Bronchial epithelial cell (primary cell): Measurements from ENCODE around the gene PRKAG2. TPM values are rescaled to one million over a fixed set of nuclear protein-coding genes. Genes with fewer than 3 reads are reported as not detected.

Source experiments
- DNase-seq: peaks from one replicate; pipeline ENCODE4 v3.0.0-alpha.2; 2010; ENCODE audit warnings: low read depth
- FAIRE-seq: peaks from 2 replicates; lab custom pipeline; 2011; peaks lifted over from hg19 to GRCh38; lab: Jason Lieb, UNC
- H3K27me3 ChIP-seq: 2 replicates; pipeline ENCODE4 v1.5.1; 2011; ENCODE audit warnings: low read length; ENCODE audit not compliant: control insufficient read depth, insufficient read depth
- H3K36me3 ChIP-seq: 2 replicates; pipeline ENCODE4 v1.5.1; 2011; ENCODE audit warnings: low read length; ENCODE audit not compliant: control insufficient read depth, insufficient read depth
- H3K4me3 ChIP-seq: 2 replicates; pipeline ENCODE4 v1.5.1; 2011; ENCODE audit warnings: mild to moderate bottlenecking, low read depth, low read length, control low read depth
- total RNA-seq: library from RNA; depleted of rRNA; stranded (reverse); fragments of >200 nt; gene quantifications from 2 replicates; pipeline ENCODE4 v1.2.1, GENCODE V29; 2014
- TF ChIP-seq, protein P1 (sequence below): IDR thresholded peaks from 2 replicates; pipeline ENCODE4 v1.5.1; 2011; ENCODE audit warnings: mild to moderate bottlenecking, moderate library complexity, low read length, control low read depth, inconsistent platforms; ENCODE audit not compliant: insufficient read depth, severe bottlenecking

PRKAG2 gene
- total RNA-seq, 1 donor from 2014 or later, result 24.5 TPM

DNA sequence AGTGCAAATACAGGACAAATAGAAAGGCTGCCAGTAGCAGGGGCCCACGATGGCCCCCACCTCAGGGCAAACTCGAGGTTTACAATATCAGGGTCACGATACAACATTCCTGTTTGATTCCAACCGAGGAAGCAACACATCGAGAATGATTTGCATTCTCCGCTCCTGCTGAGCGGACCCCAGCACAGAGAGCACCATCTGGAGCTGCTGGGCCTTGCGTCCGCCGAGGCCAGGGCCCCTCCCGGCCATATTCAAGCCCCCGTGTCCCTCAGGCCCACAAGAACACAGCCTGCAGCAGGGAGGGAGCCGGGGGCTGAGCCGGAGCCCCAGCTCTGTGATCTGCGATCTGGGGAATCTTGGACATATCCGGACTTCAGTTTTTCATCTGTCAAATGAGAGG, 84.3 kb downstream of the PRKAG2 start:
- H3K36me3 ChIP-seq, result no peaks in the 10 kb centered on the region
- DNase-seq (no peak), FAIRE-seq (no peak)
- no peak overlapping the region for H3K4me3 ChIP-seq
- TF ChIP-seq, protein P1, sequence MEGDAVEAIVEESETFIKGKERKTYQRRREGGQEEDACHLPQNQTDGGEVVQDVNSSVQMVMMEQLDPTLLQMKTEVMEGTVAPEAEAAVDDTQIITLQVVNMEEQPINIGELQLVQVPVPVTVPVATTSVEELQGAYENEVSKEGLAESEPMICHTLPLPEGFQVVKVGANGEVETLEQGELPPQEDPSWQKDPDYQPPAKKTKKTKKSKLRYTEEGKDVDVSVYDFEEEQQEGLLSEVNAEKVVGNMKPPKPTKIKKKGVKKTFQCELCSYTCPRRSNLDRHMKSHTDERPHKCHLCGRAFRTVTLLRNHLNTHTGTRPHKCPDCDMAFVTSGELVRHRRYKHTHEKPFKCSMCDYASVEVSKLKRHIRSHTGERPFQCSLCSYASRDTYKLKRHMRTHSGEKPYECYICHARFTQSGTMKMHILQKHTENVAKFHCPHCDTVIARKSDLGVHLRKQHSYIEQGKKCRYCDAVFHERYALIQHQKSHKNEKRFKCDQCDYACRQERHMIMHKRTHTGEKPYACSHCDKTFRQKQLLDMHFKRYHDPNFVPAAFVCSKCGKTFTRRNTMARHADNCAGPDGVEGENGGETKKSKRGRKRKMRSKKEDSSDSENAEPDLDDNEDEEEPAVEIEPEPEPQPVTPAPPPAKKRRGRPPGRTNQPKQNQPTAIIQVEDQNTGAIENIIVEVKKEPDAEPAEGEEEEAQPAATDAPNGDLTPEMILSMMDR, result no peak
- H3K27me3 ChIP-seq, result no peaks in the 10 kb centered on the region

DNA sequence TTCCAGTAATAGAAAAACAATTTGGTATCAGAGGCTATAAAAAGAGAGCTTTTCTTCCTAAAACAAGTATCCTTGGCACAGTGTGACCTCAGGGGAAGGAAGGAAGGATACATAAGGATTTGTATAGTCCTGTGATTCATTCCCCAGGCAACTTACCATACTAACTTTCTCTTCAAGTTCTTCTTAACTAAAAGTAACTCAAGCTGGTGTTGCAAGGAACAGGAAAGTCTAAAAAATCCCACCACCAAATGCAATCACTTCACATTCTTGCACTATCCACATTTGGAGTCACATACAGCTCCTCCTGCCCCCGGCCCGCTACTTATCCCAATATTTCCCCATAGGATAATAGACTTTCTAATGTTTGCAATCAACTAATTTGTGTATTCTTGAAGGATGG, 84.8 kb downstream of the PRKAG2 start:
- H3K4me3 ChIP-seq, result no peak overlapping the region
- DNase-seq (no peak), FAIRE-seq (no peak)
- H3K27me3 ChIP-seq, result no peaks in the 10 kb centered on the region
- H3K36me3 ChIP-seq, result no peaks in the 10 kb centered on the region
- TF ChIP-seq, protein P1, result no peak

DNA sequence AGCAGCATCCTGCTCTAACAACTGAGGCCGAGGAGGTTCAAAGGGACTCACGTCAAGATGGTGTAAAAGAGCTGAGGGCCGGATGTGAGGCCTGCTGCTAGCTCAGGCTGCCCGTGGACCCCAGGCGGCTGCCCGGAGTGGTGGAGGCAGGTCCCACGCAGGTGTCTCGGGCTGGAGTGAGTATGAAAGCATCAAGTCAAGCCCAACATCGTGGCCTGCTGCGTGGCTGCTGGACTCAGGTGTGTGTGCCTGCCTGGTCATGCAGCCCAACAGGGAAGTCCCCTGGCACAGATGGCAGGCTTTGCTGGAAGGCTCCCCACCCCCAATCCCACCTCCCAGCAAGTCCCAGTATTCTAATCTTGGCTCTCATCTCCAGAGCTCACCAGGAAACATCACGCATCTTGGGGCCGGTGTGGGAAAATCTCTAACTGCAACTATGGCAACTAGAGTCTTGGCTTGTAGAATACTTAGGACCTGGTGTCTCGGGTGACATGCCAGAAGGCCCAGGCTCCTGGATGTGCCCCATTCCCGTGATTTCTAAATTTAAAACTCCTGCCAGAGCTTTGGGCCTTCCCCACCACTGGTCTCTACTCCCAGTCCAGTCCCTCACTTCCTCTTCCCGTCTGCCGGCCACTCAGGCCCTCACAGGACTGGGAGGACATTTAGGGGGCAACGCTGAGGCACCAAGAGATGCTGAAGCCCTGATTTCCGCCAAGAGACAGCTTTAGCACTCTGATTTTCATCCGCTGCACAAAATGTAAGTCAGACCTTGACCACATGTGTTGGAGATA, 85.9 kb downstream of the PRKAG2 start:
- FAIRE-seq (no peak), DNase-seq (no peak)
- H3K36me3 ChIP-seq, result no peaks in the 10 kb centered on the region
- TF ChIP-seq, protein P1, result no peak
- H3K4me3 ChIP-seq, result no peak overlapping the region
- H3K27me3 ChIP-seq, result no peaks in the 10 kb centered on the region

DNA sequence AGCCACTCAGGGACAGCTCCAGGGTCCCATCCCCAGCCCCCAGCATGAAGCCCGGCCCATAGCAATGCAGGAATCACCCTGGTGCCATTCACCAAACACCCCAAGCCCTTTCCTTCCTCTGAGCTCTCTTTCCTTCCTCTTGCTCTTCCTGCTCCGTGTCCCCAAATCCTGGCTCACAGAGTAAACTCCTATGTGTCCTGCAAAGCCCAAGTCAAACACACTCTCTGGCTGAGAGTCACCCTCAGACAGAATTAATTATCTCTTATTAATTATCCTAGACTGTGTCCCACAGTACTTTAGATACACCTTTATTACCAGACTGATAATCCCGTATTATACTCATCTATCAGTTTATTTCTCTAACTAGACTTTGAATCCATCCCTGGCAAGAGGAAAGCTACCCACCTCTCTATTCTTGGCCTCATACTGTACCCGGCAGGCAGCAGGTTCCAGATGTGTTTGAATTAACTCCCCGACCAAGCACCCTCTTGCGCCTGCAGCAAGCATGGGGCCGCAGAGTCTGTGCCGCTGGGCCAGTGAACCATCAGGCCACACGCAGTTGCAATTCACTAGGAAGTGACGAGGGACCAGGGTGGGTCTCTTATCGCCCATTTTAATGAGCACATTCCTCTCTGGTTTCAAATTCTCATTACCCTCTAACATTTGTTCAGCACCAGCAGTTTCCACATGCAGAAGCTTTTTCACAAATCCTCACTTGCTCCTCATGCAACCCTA, 86.7 kb downstream of the PRKAG2 start:
- Histone ChIP-seq H3K36me3 (no peaks in the 10 kb centered on the region), H3K4me3 (no peak overlapping the region), H3K27me3 (no peaks in the 10 kb centered on the region)
- FAIRE-seq (no peak), DNase-seq (no peak)
- TF ChIP-seq, protein P1, result no peak

DNA sequence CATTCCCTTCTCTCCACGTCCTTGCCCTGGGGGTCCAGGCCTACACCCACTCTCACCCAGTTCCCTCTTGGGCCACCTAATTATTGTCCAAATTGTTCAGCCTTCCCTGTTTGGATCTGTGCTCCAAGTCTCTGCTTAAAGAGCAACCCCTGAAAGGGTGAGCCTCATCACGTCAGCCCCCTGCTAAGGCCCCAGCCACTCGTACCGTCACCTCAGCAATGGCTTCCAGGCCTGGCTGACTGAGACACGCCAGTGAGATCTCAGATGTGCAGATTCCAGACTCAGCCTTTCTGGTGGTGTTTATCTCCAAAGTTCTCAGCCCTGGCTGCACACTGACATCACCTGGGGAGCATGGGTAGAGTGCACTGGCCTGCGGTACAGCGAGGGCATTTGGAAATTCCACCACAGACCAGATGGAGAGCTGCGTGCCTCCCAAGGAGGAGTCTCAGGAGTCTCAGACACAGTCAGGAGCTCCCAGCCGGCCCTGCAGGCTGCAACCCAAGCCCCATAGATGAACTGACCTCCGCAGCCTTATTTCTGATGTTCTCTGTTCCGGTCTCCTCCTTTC, 87.5 kb downstream of the PRKAG2 start:
- Histone ChIP-seq H3K36me3 (no peaks in the 10 kb centered on the region), H3K27me3 (no peaks in the 10 kb centered on the region), H3K4me3 (no peak overlapping the region)
- DNase-seq (no peak), FAIRE-seq (no peak)
- TF ChIP-seq, protein P1, result no peak
